Prostate gland (tissue), 2 donors: ENCODE measurements around the gene FAR1. TPM values are rescaled to one million over a fixed set of nuclear protein-coding genes. Genes with fewer than 3 reads are reported as not detected.

Source experiments
- DNase-seq: peaks from one replicate; pipeline ENCODE4 v3.0.0-alpha.2; 2019; ENCODE audit warnings: low spot score
- H3K27ac ChIP-seq, 2 donors: fragments of 200-600 bp; sonication (generic); 2 replicates each; pipeline ENCODE4 v1.5.1; 2017 to 2019
- H3K27me3 ChIP-seq: fragments of 200-600 bp; sonication (generic); replicated peaks from 2 replicates; pipeline ENCODE4 v1.5.1; 2019; ENCODE audit not compliant: insufficient read depth
- H3K36me3 ChIP-seq, 2 donors: fragments of 200-600 bp; sonication (generic); 1 replicate in 1 of 2; 2 replicates in 1 of 2; pipeline versions ENCODE4 v1.5.1 to v1.8.1; 2017 to 2019
- H3K4me1 ChIP-seq: fragments of 200-600 bp; sonication (generic); replicated peaks from 2 replicates; pipeline ENCODE4 v1.5.1; 2019
- H3K4me3 ChIP-seq, 2 donors: fragments of 200-600 bp; sonication (generic); 2 replicates each; pipeline ENCODE4 v1.5.1; 2017 to 2019
- H3K9me3 ChIP-seq: fragments of 200-600 bp; sonication (generic); 2 replicates; pipeline ENCODE4 v1.5.1; 2017
- POLR2A ChIP-seq: fragments of 450-650 bp; IDR thresholded peaks from one replicate; pipeline ENCODE4 v1.6.1; 2016; ENCODE audit warnings: antibody characterized with exemption, mild to moderate bottlenecking
- POLR2AphosphoS5 ChIP-seq: sonication (generic); formaldehyde crosslinking; IDR thresholded peaks from one replicate; pipeline ENCODE4 v1.6.1; 2017; ENCODE audit warnings: antibody characterized with exemption
- WGBS: methylation state at CpG from one replicate; pipeline ENCODE4 v1.1.5; 2018; 5-methylcytosine and 5-hydroxymethylcytosine counted together
- intact Hi-C: fragments of 100-400 bp; cut with DNase I; formaldehyde crosslinking; loops from one replicate; pipeline ENCODE4 v1.14.2; 2022
- total RNA-seq, 2 donors: library from RNA; depleted of rRNA; stranded (reverse); fragments of >200 nt; gene quantifications; one replicate each; pipeline ENCODE4 v1.1.0, GENCODE V29; 2016
- TF ChIP-seq, protein P1 (sequence below), 4 experiments: fragments of 200-600 bp in 2 of 4; fragments of 450-650 bp in 2 of 4; sonication (generic) in 2 of 4; IDR thresholded peaks; 1 replicate in 3 of 4; 2 replicates in 1 of 4; pipeline ENCODE4 v1.5.1; 2016 to 2019; ENCODE audit warnings: antibody characterized with exemption in 4 of 4, mild to moderate bottlenecking in 2 of 4, moderate library complexity in 2 of 4

Gene FAR1
- total RNA-seq, 2 donors from 2014 or later, result 24.5 to 28.0 TPM

DNA sequence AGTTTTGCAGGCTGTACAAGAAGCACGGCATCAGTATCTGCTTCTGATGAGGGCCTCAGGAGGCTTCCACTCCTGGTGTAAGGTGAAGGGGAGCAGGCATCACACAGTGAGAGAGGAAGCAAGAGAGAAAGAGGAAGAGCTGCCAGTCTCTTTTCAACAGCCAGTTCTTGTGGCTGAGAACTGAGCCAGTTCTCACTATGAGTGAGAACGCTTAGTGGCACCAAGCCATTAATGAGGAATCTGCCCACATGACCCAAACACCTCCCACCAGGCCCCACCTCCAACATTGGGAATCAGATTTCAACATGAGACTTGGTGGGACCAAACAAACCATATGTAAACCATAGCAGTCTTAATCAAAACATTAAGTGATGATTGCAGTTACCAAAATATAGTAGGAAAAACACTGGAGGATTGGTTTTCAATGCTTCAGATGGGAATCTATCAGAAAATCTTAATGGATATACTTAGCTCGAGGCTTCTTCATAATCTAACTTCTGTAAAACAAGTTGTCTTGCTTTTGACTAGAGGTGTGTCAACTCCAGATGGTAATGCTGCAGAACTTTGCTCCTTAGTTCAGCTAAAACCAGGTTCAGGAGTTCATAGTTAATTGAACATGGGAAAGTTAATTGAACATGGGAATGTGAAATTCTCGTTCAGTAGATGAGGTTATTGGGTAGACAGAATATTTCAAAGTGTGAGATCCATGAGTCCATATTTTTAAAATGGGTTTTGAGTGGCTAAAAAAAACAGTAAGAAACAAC, 12.2 kb downstream of the FAR1 start:
- 84% methylated on average over 4 of the region's 4 CpGs for WGBS
- Histone ChIP-seq H3K36me3 (no peaks in the 10 kb centered on the region), H3K9me3 (no peaks in the 10 kb centered on the region), H3K27ac (no peak overlapping the region), H3K4me3 (no peak overlapping the region), H3K4me1 (no peaks in the 10 kb centered on the region), H3K27me3 (no peaks in the 10 kb centered on the region)
- intact Hi-C loops, result no loop called here
- TF ChIP-seq POLR2AphosphoS5 (no peak), POLR2A (no peak)
- TF ChIP-seq, protein P1, sequence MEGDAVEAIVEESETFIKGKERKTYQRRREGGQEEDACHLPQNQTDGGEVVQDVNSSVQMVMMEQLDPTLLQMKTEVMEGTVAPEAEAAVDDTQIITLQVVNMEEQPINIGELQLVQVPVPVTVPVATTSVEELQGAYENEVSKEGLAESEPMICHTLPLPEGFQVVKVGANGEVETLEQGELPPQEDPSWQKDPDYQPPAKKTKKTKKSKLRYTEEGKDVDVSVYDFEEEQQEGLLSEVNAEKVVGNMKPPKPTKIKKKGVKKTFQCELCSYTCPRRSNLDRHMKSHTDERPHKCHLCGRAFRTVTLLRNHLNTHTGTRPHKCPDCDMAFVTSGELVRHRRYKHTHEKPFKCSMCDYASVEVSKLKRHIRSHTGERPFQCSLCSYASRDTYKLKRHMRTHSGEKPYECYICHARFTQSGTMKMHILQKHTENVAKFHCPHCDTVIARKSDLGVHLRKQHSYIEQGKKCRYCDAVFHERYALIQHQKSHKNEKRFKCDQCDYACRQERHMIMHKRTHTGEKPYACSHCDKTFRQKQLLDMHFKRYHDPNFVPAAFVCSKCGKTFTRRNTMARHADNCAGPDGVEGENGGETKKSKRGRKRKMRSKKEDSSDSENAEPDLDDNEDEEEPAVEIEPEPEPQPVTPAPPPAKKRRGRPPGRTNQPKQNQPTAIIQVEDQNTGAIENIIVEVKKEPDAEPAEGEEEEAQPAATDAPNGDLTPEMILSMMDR (IDR thresholded peaks at IDR 0.05), result no peak
- DNase-seq, result no peak

DNA sequence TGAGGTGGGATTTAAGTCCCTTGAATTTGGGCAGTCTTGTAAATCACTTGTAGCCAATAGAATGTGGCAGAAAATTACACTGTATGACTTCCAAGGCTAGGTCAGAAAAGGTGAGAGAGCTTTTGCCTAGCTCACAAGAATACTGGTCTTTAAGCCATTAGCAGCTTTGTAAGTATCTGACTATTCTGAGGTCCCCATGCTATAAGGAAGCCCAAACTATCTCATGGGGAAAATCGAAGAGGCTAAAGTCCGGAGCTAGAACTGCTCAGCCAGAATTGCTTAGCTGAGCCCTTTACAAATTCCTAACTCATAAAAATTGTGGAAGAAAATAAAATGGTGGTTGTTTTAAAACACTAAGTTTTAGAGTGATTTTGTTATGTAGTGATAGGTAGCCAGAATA, 13.0 kb downstream of the FAR1 start:
- TF ChIP-seq POLR2A (no peak), POLR2AphosphoS5 (no peak)
- TF ChIP-seq, protein P1 (IDR thresholded peaks at IDR 0.05), result no peak
- no peaks in the 10 kb centered on the region for H3K4me1 ChIP-seq
- H3K36me3 ChIP-seq, result no peaks in the 10 kb centered on the region
- no peak overlapping the region for H3K27ac ChIP-seq
- DNase-seq, result no peak
- intact Hi-C loops, result no loop called here
- 86% methylated on average over 2 of the region's 2 CpGs for WGBS
- H3K27me3 ChIP-seq, result no peaks in the 10 kb centered on the region
- no peak overlapping the region for H3K4me3 ChIP-seq
- H3K9me3 ChIP-seq, result no peaks in the 10 kb centered on the region

DNA sequence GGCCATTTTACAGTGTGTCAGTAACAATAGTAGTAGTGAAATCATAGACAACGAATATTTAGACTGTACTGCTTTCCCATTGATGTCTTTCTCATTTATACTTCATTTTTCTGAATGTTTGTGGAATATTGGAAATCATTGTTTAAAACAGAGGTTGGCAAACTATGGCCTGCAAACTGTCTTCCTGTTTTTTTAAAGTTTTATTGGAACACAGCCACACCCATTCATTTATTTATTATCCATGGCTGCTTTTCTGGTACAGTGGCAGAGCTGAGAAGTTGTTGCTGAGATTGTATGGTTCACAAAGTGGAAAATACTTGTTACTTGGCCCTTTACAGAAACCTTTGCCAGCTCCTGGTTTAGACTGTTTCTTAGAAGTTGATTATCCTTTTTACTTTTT, 13.7 kb downstream of the FAR1 start:
- Histone ChIP-seq H3K4me3 (no peak overlapping the region), H3K36me3 (no peaks in the 10 kb centered on the region), H3K4me1 (no peaks in the 10 kb centered on the region), H3K27ac (no peak overlapping the region), H3K9me3 (no peaks in the 10 kb centered on the region), H3K27me3 (no peaks in the 10 kb centered on the region)
- no peak for TF ChIP-seq POLR2A
- TF ChIP-seq, protein P1 (IDR thresholded peaks at IDR 0.05), result no peak
- TF ChIP-seq POLR2AphosphoS5, result no peak
- intact Hi-C loops, result no loop called here
- WGBS, result 65% methylated on average over 1 of the region's 1 CpG
- no peak for DNase-seq

DNA sequence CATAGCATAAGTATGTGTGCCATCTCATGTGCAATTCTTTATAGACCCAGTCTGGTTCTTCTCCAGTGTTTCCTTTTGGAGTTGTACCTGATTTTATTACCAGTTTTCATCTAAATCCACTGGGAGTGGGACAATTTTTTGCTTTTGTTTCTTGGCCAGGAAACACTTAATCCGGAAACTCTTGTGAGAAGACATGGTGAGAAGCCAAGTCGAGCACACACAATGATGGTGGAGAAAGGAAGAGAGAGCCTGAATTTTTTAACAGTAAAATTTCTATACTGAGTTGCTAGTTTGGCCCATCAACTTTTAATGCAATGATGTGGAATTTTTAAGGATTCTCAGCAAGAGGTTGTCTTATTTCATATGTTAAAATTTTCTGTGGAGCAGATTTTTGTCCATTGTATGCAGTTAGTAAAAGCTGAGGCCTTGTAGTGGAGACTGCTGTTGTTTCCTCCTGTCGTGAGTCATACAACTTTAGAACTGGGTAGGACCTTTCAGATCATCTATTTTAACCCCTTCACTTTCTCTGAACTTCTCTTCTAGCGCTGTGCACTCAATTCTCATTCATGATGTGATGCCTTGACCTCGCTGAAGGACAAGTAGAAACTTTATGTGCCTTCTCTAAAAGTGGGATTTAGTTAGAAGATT, 17.1 kb downstream of the FAR1 start:
- 65% methylated on average over 5 of the region's 5 CpGs for WGBS

More for the DNA sequence above, 17.1 kb downstream of the FAR1 start:
- Histone ChIP-seq H3K4me3 (no peak overlapping the region), H3K4me1 (no peaks in the 10 kb centered on the region), H3K9me3 (no peaks in the 10 kb centered on the region), H3K27ac (no peak overlapping the region), H3K27me3 (no peaks in the 10 kb centered on the region), H3K36me3 (no peaks in the 10 kb centered on the region)
- intact Hi-C loops, result no loop called here
- no peak for TF ChIP-seq POLR2AphosphoS5
- TF ChIP-seq, protein P1 (IDR thresholded peaks at IDR 0.05), result no peak
- no peak for DNase-seq
